H1 (cell line): ENCODE measurements around the gene UBL4B. TPM values are rescaled to one million over a fixed set of nuclear protein-coding genes. Genes with fewer than 3 reads are reported as not detected.
A peak's percentile ranks its signal among the peaks of the same experiment; 100 is the strongest.

Source experiments
- CTCF ChIA-PET: fragments of 300-600 bp; sonication (Branson Sonifier 250); formaldehyde crosslinking; loops from one replicate; lab custom pipeline; 2021; ENCODE audit not compliant: partially characterized antibody; lab: Charles Lee
- POLR2A ChIA-PET: fragments of 300-600 bp; sonication (Branson Sonifier 250); formaldehyde crosslinking; loops from one replicate; lab custom pipeline; 2021; ENCODE audit warnings: inconsistent platforms; ENCODE audit not compliant: partially characterized antibody; lab: Charles Lee
- DNase-seq, 2 experiments: peaks; one replicate each; pipeline versions ENCODE4 v3.0.0 to v3.0.0-alpha.2; 2010 to 2022; ENCODE audit warnings: low spot score in 2 of 2, low read depth in 1 of 2, mixed read lengths in 1 of 2
- FAIRE-seq: peaks from 2 replicates; lab custom pipeline; 2011; peaks lifted over from hg19 to GRCh38; lab: Jason Lieb, UNC
- H2AFZ ChIP-seq: 2 replicates; pipeline ENCODE4 v1.8.1; 2012; ENCODE audit warnings: low read length, inconsistent platforms
- H2AK5ac ChIP-seq: 2 replicates; pipeline ENCODE4 v1.6.1; 2013; ENCODE audit warnings: low read depth, low read length
- H2BK120ac ChIP-seq: replicated peaks from 2 replicates; pipeline ENCODE3; 2013; ENCODE audit warnings: low read depth, low read length, inconsistent platforms
- H2BK12ac ChIP-seq: 2 replicates; pipeline ENCODE4 v1.6.1; 2013; ENCODE audit warnings: low read depth, low read length
- H2BK15ac ChIP-seq: 2 replicates; pipeline ENCODE4 v1.6.1; 2013; ENCODE audit warnings: low read length
- H2BK20ac ChIP-seq: 2 replicates; pipeline ENCODE4 v1.6.1; 2013; ENCODE audit warnings: low read length
- H2BK5ac ChIP-seq: 2 replicates; pipeline ENCODE4 v1.6.1; 2013; ENCODE audit warnings: low read depth, low read length
- H3K14ac ChIP-seq: 2 replicates; pipeline ENCODE4 v1.6.1; 2013; ENCODE audit warnings: inconsistent platforms; ENCODE audit not compliant: insufficient read length
- H3K18ac ChIP-seq: 2 replicates; pipeline ENCODE4 v1.6.1; 2013; ENCODE audit warnings: low read length; ENCODE audit errors: extremely low read depth
- H3K23ac ChIP-seq: 2 replicates; pipeline ENCODE4 v1.6.1; 2013; ENCODE audit warnings: inconsistent platforms; ENCODE audit not compliant: insufficient read length
- H3K23me2 ChIP-seq: 2 replicates; pipeline ENCODE4 v1.6.1; 2013; ENCODE audit warnings: low read depth, low read length
- H3K27ac ChIP-seq: 2 replicates; pipeline ENCODE4 v1.6.1; 2011; ENCODE audit warnings: low read depth, low read length, inconsistent platforms
- H3K27me3 ChIP-seq, 4 experiments: replicated peaks in 1 of 4; 1 replicate in 1 of 4; 2 replicates in 3 of 4; pipeline versions ENCODE4 v1.6.1 to v1.8.1; 2011 to 2013; ENCODE audit warnings: low read length in 3 of 4, mild to moderate bottlenecking in 3 of 4, inconsistent platforms in 2 of 4, mixed read lengths in 2 of 4, moderate library complexity in 1 of 4; ENCODE audit not compliant: control insufficient read depth in 3 of 4, insufficient read depth in 3 of 4; ENCODE audit errors: extremely low read depth in 1 of 4
- H3K36me3 ChIP-seq, 4 experiments: 2 replicates each; pipeline versions ENCODE4 v1.6.1 to v1.8.1; 2011 to 2013; ENCODE audit warnings: mild to moderate bottlenecking in 4 of 4, low read length in 3 of 4, moderate library complexity in 2 of 4, control low read depth in 1 of 4, inconsistent platforms in 1 of 4; ENCODE audit not compliant: insufficient read depth in 4 of 4, control insufficient read depth in 2 of 4
- H3K4ac ChIP-seq: replicated peaks from 2 replicates; pipeline ENCODE3; 2013; ENCODE audit warnings: low read length, low read depth, mixed read lengths, inconsistent platforms; ENCODE audit not compliant: insufficient read length
- H3K4me1 ChIP-seq, 4 experiments: replicated peaks in 1 of 4; 1 replicate in 1 of 4; 2 replicates in 3 of 4; pipeline versions ENCODE4 v1.6.1 to v1.8.1; 2011 to 2013; ENCODE audit warnings: low read length in 3 of 4, inconsistent platforms in 2 of 4, mixed read lengths in 1 of 4; ENCODE audit not compliant: insufficient read depth in 4 of 4, control insufficient read depth in 3 of 4
- H3K4me2 ChIP-seq, 2 experiments: 2 replicates each; pipeline versions ENCODE4 v1.6.1 to v1.8.1; 2011 to 2013; ENCODE audit warnings: low read depth in 2 of 2, low read length in 2 of 2, control low read depth in 1 of 2, inconsistent platforms in 1 of 2, mild to moderate bottlenecking in 1 of 2; ENCODE audit not compliant: insufficient read depth in 1 of 2
- H3K4me3 ChIP-seq, 4 experiments: fragments of 200-600, 300-600 bp in 1 of 4; sonication (generic), shearing (Covaris generic), sonication (Bioruptor Twin) in 1 of 4; 2 replicates each; pipeline versions ENCODE4 v1.5.1 to v1.8.1; 2011 to 2016; ENCODE audit warnings: low read length in 4 of 4, low read depth in 3 of 4, control low read depth in 2 of 4, inconsistent platforms in 2 of 4, mild to moderate bottlenecking in 2 of 4, mixed read lengths in 1 of 4, moderate library complexity in 1 of 4; ENCODE audit not compliant: insufficient read depth in 2 of 4; ENCODE audit errors: extremely low read depth in 1 of 4
- H3K56ac ChIP-seq: replicated peaks from 2 replicates; pipeline ENCODE3; 2013; ENCODE audit warnings: low read depth, mild to moderate bottlenecking, mixed read lengths, low read length, inconsistent platforms; ENCODE audit not compliant: insufficient read length
- H3K79me1 ChIP-seq: 2 replicates; pipeline ENCODE4 v1.6.1; 2013; ENCODE audit warnings: low read depth, low read length, control low read depth
- H3K79me2 ChIP-seq, 2 experiments: 2 replicates each; pipeline versions ENCODE4 v1.6.1 to v1.8.1; 2012 to 2013; ENCODE audit warnings: low read length in 2 of 2, mild to moderate bottlenecking in 2 of 2, inconsistent platforms in 1 of 2; ENCODE audit not compliant: insufficient read depth in 2 of 2, control insufficient read depth in 1 of 2
- H3K9ac ChIP-seq, 4 experiments: replicated peaks in 1 of 4; 1 replicate in 1 of 4; 2 replicates in 3 of 4; pipeline versions ENCODE4 v1.6.1 to v1.8.1; 2011 to 2013; ENCODE audit warnings: low read depth in 3 of 4, low read length in 3 of 4, control low read depth in 2 of 4, mild to moderate bottlenecking in 2 of 4, moderate library complexity in 2 of 4, inconsistent platforms in 1 of 4; ENCODE audit errors: extremely low read depth in 1 of 4
- H3K9me3 ChIP-seq, 2 experiments: 2 replicates each; pipeline versions ENCODE4 v1.6.1 to v1.8.1; 2012 to 2013; ENCODE audit warnings: mild to moderate bottlenecking in 2 of 2, moderate library complexity in 2 of 2, control low read depth in 1 of 2, inconsistent platforms in 1 of 2, low read depth in 1 of 2, low read length in 1 of 2, mixed read lengths in 1 of 2; ENCODE audit not compliant: insufficient read depth in 2 of 2
- H4K20me1 ChIP-seq, 2 experiments: replicated peaks in 1 of 2; 2 replicates each; pipeline versions ENCODE3 to v1.8.1; 2011 to 2013; ENCODE audit warnings: inconsistent platforms in 2 of 2, low read length in 2 of 2, mild to moderate bottlenecking in 1 of 2; ENCODE audit not compliant: insufficient read depth in 2 of 2, control insufficient read depth in 1 of 2
- H4K5ac ChIP-seq: 2 replicates; pipeline ENCODE4 v1.6.1; 2013; ENCODE audit warnings: low read length, low read depth, mixed read lengths, inconsistent platforms; ENCODE audit not compliant: insufficient read length
- H4K8ac ChIP-seq: 2 replicates; pipeline ENCODE4 v1.8.0; 2013; ENCODE audit warnings: mild to moderate bottlenecking, moderate library complexity, low read length, inconsistent platforms; ENCODE audit not compliant: insufficient read depth; ENCODE audit errors: extremely low read depth
- H4K91ac ChIP-seq: replicated peaks from 2 replicates; pipeline ENCODE3; 2013; ENCODE audit warnings: low read length, mixed read lengths, inconsistent platforms; ENCODE audit not compliant: insufficient read length
- RFX5 ChIP-seq: IDR thresholded peaks from 2 replicates; pipeline ENCODE4 v1.6.1; 2011; ENCODE audit warnings: low read depth, low read length, improper control_type of control experiment, borderline replicate concordance
- WGBS, 2 experiments: shearing (Covaris generic) in 1 of 2; methylation state at CpG; one replicate each; pipeline versions ENCODE4 v1.1.6 to v1.1.7; 2013 to 2015; ENCODE audit warnings: low lambda C conversion rate in 2 of 2, mixed read lengths in 2 of 2, inconsistent platforms in 1 of 2, low coverage in 1 of 2, missing lambda C conversion rate in 1 of 2; ENCODE audit not compliant: insufficient replicate concordance in 2 of 2, insufficient coverage in 1 of 2, insufficient read length in 1 of 2; ENCODE audit errors: extremely low coverage in 1 of 2, missing lambda C conversion rate in 1 of 2; 5-methylcytosine and 5-hydroxymethylcytosine counted together
- polyA plus RNA-seq, 7 experiments: library from polyadenylated mRNA; depleted of rRNA in 3 of 7; stranded (reverse) in 5 of 7; unstranded in 2 of 7; fragments of >200 nt in 5 of 7; fragments of 200-250 nt in 2 of 7; gene quantifications; 1 replicate in 5 of 7; 2 replicates in 1 of 7; 4 replicates in 1 of 7; pipeline versions ENCODE4 v1.2.1 to v1.2.3, GENCODE V29; 2011 to 2013; ENCODE audit warnings: missing spikeins in 2 of 7, mixed read lengths in 2 of 7
- total RNA-seq: library from RNA; stranded (reverse); fragmentation: NEBNext Ultra II Directional; extraction: Animal tissue kit (Norgen Biotek cat#: 25700); gene quantifications from 2 replicates; pipeline ENCODE4 v1.2.1, GENCODE V29; 2021

The UBL4B gene
- total and polyA plus RNA-seq, 2 of the 8 experiments (the other 6 are each of a cell fraction or from before 2014, with no cell fraction given) = 0.11 TPM; not detected in 1

DNA sequence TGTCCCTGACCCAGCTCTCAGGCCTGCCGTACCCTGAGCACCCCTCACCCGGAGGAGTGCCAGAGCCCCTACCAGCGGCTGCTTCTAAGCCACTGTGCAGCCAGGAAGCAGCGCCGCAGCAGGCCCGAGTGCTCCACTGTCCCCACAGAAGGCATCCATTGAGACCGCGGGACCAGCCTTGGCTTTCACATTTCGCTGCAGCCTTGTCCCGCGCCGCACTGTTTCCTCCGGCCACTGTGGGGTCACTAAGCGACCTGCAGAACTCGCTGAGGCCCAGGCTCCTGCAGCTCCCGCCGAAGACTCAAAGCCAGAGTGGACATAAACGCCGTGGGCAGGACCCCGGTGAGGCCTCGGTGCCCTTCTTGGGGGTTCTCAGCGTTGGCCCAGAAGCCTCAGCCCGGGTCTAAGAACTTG, 44.8 kb upstream of the UBL4B start:
- H3K23ac ChIP-seq = no peak overlapping the region
- no peak overlapping the region for H2BK20ac ChIP-seq
- no peaks in the 10 kb centered on the region; a peak in 1 of 4 replicates for H3K9me3 ChIP-seq
- peaks cover 0 to 8% (median 0%) of the 10 kb centered on the region in 4 experiments; a peak in 3 of 8 replicates for H3K36me3 ChIP-seq
- peaks cover 62 to 81% (median 73%) of the 10 kb centered on the region in 4 experiments for H3K27me3 ChIP-seq
- H4K8ac ChIP-seq = peak overlapping the region; percentile 53; the same call in 1 of the 2 replicates
- peaks cover 7 to 10% of the 10 kb centered on the region in 2 experiments for H4K20me1 ChIP-seq
- no peaks in the 10 kb centered on the region for H3K79me2 ChIP-seq
- H2BK15ac ChIP-seq = no peak overlapping the region
- peak in 1 of 2 experiments; percentile 69 for DNase-seq
- no peaks in the 10 kb centered on the region for H3K79me1 ChIP-seq
- H3K18ac ChIP-seq = no peak overlapping the region; the same call in 1 of the 2 replicates
- no peak overlapping the region for H2AK5ac ChIP-seq
- FAIRE-seq = no peak
- H2BK12ac ChIP-seq = no peak overlapping the region
- H3K56ac ChIP-seq = no peak overlapping the region
- TF ChIP-seq RFX5 = no peak
- peak overlapping the region; percentile 62 to 71 for H3K4me2 ChIP-seq
- 11% methylated on average over 22 of the region's 23 CpGs; no CpG with 5 or more reads in 1 of the 2 experiments for WGBS, 2 experiments
- no peak overlapping the region for H3K27ac ChIP-seq
- no peak overlapping the region; a peak in 1 of 7 replicates for H3K9ac ChIP-seq
- no peak overlapping the region for H3K4ac ChIP-seq
- H4K91ac ChIP-seq = no peak overlapping the region
- H3K4me3 ChIP-seq = peak overlapping the region in 3 of 4 experiments; percentile 29 to 56 (median 43); a peak in 6 of 8 replicates
- H2BK120ac ChIP-seq = no peak overlapping the region
- ChIA-PET CTCF (interaction anchor here (0.7 to 52.4 kb wide), 8 partner anchors 13 to 871 kb away, joined by 3 to 1450 read pairs (median 6); partner anchors contain the start of genes AHCYL1, ALX3 and STRIP1), POLR2A (interaction anchor here (1.0 to 2.5 kb wide), 6 partner anchors 11 to 278 kb away, joined by 3 to 10 read pairs (median 5); no protein-coding TSS in a partner anchor)
- H2BK5ac ChIP-seq = no peak overlapping the region
- peaks cover 7% of the 10 kb centered on the region; the same call in 1 of the 2 replicates for H3K23me2 ChIP-seq
- no peak overlapping the region for H4K5ac ChIP-seq
- no peak overlapping the region for H2AFZ ChIP-seq
- peaks cover 3 to 31% (median 15%) of the 10 kb centered on the region in 4 experiments; a peak in 6 of 7 replicates for H3K4me1 ChIP-seq
- H3K14ac ChIP-seq = no peak overlapping the region
